DMS53 treated with DMSO at 0.1 percent for 48 hours (cell line): ENCODE measurements around the gene MRPL49.

Experiments
- DNase-seq: peaks from one replicate; lab custom pipeline; 2025; ENCODE audit not compliant: unreplicated experiment; lab: John Stamatoyannopoulos, UW

Gene MRPL49

DNA sequence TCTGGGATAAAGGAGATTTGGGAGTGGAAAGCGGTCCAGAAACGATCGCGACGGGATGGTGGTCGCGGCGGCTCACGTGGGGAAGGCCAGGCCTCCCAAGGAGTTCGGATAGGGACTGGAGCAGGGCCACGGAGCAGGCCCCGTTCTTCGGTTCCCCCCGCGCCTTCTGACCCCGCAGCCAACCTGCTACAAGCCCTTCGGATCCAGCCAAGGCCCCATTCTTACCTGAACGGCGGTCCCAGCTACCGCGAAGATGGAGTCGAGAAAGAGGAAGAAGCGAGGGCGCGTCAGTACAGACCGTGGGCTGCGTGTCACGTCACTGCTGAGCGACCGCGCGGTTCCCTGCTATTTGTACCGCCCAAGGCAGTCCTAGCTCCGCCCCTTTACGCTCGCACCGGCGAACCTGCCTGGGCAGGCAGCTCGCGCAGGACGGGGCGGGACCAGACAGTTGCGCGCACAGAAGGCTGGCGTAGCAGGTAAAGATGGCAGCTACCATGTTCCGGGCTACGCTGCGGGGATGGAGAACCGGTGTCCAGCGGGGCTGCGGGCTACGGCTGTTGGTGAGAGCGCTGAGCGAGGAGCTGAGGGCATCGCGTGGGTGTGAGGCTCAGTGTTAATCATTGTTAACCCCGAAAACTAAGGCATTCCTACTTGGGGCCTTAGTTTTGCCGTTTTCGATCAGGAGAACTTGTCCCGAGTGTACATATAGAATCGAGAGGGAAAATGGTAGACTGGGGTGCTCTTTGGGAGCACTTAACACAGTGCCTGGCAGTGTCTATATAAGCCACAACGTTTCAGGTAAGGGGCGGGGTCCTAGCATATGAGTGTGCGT, at the start of gene MRPL49, which contains the start of gene FAU:
Gene MRPL49, plus strand, starts transcription at position 457 of the 832 bp plus-strand sequence. Its CDS starts 26 bp downstream, at position 483.
Gene FAU, minus strand, starts transcription at position 270 of the 832 bp plus-strand sequence. CDS start 321 bp downstream, outside the sequence.
- DNase-seq = peak; percentile 95

- DNase-seq = no peak
These were observed 49.5 kb upstream of the MRPL49 start for GRCh38 chr11:65072631-65072966.

- DNase-seq = no peak
These were observed 44.7 kb upstream of the MRPL49 start for GRCh38 chr11:65077451-65077850.

DNA sequence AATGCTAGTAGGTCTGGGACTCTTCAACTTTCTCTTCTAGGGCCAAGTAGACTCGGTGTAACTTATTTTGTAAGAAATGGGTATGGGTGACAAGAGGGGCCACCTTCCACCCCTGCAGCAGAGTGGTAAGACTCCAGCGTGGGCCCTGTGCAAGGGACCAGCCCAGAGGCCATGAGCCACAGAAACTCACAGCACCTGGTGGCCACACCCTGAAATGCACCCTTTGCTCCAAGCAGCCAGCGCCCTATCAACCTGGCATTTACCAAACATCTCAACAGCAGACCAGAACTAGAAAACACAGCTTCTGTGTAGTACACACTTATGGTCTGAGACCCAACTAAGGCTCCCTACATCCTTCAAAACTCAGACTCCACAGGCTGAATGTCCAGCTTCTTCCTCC, 44.0 kb upstream of the MRPL49 start:
- no peak for DNase-seq

DNA sequence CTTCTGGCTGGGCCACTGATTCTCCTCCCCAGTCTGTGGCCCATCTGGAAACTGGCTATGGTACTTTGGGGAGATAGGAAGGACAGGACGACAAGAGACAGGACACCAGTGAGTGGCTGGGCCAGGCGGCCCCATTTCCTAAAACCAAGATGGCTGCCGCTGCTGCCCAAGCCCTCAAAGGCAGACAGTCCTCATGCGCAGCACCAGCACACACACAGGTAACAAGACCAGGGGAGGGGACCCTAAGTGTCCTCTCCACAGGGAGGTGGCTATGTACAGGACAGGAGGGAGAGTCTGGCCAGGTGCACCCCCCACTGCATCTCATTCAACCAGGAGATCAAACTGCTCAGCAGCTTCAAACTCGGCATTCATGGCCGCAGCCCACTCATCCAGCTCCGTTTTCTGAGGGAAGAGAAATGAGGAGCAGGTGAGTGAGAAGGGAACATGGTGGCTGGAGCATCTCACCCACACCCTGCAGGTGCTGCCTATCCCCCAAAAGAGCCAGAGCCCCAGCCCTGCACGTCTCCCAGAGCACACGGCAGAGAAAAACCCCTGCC, 43.3 kb upstream of the MRPL49 start:
- no peak for DNase-seq

DNA sequence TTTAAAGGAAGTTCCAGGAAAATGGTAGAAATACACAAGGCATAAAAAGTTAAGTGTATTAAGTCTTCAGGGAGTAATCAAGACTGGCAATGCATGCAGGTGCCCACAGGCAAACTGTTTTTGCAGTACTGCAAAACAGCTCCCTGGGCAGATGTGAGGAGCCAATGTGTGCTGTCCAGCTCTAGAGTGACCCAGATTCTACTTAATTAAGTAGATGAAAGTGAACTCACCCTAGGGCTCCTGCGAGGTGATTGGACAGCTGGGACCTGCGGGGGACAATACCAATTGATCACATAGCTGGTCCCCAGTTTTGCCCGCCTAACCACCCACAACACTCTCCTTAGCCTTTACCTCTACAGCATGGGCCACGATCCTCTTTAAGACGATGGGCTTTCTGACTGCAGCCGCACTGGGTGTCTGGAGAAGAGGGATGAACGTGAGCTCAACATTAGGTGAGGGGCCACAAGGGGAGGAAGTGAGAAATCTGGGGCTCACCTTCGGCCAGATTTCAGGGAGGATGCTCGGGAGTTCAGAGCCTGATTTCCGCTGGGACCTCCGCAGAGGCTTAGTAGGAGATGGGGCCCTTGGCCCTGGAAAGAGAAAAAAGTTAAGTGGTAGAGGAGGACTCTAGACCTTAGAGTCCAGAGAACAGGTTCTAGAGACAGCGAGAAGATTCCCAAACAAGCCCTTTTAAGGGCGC, 38.8 kb upstream of the MRPL49 start:
- no peak for DNase-seq

DNA sequence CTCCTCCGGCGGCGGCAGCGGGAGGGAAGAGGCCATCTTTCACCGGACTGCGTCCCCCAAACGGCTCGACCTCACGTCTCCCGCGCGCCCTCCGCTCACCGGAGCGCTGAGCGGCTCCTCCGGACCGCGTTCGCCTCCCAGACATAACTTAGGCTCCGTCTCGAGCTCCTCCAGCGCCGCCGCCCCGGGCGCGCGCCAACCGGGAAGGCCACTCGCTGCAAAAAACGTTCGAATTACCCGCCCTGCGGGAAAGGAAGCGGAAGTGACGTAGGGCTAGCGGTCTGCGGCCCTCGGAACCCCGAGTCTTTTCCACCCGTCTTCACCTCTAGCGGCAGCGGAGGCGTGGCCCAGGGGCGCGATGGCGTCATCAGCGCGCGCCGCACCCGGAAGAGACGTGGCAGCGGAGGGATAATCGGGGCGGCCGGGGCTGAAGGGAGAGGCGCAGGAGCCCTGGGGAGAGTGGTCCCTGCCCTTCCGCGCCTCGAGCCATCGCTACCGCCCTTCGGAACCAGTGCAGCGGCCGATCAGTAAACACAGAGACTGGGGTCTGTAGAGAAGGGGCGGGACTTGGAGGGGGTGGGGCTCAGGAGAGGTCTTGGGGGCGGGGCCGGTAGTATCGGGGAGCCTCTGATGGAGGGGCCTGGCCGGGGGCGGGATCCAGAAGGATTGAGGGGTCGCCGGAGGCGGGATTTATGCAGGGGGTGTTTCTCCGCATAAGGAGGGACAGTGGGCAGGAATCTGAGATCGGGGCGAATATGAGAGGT, 38.1 kb upstream of the MRPL49 start, which contains the start of the genes CDCA5 and ZFPL1:
Gene CDCA5, minus strand, starts transcription at position 207 of the 764 bp plus-strand sequence. Its CDS starts 62 bp downstream, at position 145.
Gene ZFPL1, plus strand, starts transcription at position 389 of the 764 bp plus-strand sequence. CDS start 477 bp downstream, outside the sequence.
- peak; percentile 93 for DNase-seq

DNA sequence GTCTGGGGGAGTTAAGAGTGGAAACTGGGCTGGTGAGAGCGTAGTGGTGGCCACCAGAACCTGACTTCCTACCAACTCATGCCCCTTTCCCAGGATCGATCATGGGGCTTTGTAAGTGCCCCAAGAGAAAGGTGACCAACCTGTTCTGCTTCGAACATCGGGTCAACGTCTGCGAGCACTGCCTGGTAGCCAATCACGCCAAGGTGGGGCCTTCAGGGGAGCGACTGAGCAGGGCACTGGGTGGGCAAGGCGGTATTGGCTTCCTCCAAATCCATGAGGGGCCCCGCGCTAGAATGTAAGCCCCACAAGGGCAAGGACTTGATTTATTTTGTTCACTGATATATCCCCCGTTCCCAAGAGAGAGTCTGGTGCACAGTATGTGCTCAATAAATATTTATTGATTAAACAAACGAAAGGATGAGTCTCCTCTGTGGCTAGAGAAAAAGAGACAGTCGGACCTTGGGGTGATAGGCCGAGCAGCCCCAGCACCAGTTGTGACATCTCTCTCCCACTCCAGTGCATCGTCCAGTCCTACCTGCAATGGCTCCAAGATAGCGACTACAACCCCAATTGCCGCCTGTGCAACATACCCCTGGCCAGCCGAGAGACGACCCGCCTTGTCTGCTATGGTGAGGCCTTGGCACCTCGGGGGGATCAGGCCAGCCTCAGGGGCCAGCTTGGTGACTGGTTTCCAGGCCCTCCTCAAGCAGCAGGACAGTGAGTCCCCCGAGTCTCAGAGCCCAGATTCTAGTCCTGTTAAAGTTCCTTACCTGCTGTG, 37.3 kb upstream of the MRPL49 start:
- no peak for DNase-seq

- DNase-seq = no peak
These were observed 36.7 kb upstream of the MRPL49 start for GRCh38 chr11:65085446-65085845.

GRCh38 chr11:65086809-65087208, 35.3 kb upstream of the MRPL49 start:
- DNase-seq = no peak

- no peak for DNase-seq
These were observed 34.9 kb upstream of the MRPL49 start for GRCh38 chr11:65087216-65087615.

DNA sequence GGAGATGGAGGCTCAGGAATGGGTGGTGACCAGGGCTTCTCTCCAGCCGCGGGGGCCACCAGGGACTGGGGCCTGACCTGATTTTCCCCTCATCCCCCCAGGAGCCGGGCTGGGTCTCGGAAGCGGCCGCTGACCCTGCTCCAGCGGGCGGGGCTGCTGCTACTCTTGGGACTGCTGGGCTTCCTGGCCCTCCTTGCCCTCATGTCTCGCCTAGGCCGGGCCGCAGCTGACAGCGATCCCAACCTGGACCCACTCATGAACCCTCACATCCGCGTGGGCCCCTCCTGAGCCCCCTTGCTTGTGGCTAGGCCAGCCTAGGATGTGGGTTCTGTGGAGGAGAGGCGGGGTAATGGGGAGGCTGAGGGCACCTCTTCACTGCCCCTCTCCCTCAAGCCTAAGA, 34.3 kb upstream of the MRPL49 start:
- no peak for DNase-seq

- DNase-seq = no peak
These were observed 32.5 kb upstream of the MRPL49 start for GRCh38 chr11:65089621-65090020.

- DNase-seq = no peak
These were observed 31.5 kb upstream of the MRPL49 start for GRCh38 chr11:65090628-65091027.

DNA sequence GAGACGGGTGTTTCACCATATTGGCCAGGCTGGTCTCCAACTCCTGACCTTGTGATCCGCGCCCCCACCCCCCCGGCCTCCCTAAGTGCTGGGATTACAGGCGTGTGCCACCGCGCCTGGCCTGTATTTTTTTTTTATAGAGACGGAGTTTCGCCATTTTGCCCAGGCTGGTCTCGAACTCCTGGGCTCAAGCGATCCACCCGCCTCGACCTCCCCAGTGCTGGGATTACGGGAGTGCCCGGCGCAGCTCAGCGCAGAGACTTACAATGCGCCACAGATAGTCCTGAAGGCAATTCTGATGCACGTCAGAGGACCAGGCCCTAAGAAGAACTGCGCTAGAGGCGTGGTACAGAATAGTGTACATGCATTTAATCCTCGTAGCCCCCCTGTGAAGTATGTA, 26.7 kb upstream of the MRPL49 start:
- DNase-seq = no peak

DNA sequence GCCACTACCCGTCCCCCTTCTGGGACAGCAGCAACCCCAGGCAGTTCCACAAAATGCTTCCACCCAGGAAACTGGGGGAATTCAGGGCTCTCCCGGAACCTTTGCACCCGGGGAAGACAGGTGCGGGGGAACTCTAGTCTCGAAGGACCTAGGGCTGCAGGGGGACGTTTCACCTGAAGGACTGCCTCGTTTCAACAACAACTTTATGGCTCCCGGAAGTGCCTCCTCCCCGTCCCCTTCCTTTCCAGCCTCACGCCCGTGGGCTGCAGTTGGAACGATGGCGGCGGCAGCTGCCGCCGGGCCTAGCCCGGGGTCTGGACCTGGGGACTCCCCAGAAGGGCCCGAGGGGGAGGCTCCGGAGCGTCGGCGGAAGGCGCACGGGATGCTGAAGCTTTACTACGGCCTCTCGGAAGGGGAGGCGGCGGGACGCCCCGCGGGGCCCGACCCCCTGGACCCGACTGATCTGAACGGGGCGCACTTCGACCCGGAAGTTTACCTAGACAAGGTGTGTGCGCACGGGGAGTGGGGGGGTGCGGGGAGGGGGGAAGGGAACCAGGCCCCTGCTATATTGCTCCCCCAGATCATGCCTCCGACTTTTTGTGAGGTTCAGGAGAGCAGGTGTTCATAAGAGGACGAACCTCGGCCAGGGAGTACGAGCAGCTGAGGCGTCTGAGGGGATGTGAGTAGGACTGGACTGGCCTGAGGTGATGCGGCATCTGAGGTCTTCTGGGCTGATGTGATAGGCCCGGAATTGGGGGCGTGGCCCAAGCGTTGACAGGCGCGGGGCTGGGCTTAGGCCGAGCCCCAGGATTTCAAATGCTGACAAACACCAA, 25.9 kb upstream of the MRPL49 start, which contains the start of gene VPS51:
Gene VPS51, plus strand, starts transcription at position 241 of the 833 bp plus-strand sequence. Its CDS starts 37 bp downstream, at position 278.
- peak; percentile 79 for DNase-seq

GRCh38 chr11:65096926-65097325, 25.2 kb upstream of the MRPL49 start:
- no peak for DNase-seq

- DNase-seq = no peak
These were observed 21.3 kb upstream of the MRPL49 start for GRCh38 chr11:65100674-65101350.
